HG03520 (cell line): ENCODE data around the gene CAMKK2.
"Not testable (repeated sequence)": the region's sequence is repeated elsewhere in the genome, so short reads cannot be mapped to it uniquely, and the experiment has no call there.

Experiments used
- ATAC-seq: cut with Tn5 transposase; IDR thresholded peaks from one replicate; pipeline ENCODE4 v1.9.1; 2021; ENCODE audit warnings: mild to moderate bottlenecking, moderate library complexity; ENCODE audit not compliant: unreplicated experiment

The CAMKK2 gene

DNA sequence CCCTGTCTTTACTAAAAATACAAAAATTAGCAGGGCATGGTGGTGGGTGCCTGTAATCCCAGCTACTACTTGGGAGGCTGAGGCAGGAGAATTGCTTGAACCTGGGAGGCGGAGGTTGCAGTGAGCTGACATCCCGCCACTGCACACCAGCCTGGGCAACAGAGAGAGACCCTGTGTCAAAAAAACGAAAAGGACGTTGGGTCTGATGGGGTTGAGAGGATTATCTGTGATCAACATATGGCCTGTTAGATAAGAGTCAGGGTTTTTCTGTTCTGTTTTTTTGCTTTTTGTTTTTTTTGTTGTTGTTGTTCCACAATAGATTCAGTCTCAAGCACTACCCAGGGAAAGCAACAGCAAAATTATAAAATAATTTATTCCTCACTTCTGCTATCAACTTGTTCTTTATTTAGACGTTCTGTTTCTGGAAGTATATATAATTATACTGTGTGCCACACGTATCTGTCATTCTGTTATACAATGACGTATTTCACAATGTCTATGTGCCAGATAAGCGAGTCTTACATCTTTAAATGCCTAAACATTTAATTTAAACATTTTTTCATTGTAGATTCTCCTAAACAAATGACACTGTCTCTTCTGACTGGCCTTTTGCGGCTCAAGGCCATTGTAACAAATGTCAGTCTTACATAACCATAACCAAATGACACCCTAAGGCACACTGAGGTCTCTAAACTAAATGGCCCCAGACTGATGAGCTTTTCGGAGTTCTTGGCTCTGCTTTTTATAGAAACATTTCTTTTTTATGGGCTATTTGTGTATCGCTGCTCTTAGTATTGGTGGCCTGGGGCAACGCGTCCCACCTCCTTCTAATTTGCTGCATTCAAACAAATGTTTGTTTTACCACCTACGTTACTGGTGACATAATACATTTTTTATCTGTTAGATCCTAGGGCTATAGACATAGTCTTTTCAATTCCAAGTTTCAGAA lies 93.8 kb downstream of the CAMKK2 start:
- no peak for ATAC-seq

DNA sequence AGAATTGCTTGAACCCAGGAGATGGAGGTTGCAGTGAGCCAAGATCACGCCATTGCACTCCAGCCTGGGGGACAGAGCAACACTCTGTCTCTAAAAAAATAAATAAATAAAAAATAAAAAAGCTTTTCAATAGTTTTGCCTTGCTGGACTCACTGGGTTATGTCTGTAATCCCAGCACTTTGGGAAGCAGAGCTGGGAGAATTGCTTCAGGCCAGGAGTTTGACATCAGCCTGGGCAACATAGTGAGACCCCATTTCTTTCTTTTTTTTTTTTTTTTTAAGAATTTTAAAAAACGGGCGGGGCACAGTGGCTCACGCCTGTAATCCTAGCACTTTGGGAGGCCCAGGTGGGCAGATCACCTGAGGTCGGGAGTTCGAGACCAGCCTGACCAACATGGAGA lies 95.4 kb downstream of the CAMKK2 start:
- ATAC-seq = not testable (repeated sequence)

DNA sequence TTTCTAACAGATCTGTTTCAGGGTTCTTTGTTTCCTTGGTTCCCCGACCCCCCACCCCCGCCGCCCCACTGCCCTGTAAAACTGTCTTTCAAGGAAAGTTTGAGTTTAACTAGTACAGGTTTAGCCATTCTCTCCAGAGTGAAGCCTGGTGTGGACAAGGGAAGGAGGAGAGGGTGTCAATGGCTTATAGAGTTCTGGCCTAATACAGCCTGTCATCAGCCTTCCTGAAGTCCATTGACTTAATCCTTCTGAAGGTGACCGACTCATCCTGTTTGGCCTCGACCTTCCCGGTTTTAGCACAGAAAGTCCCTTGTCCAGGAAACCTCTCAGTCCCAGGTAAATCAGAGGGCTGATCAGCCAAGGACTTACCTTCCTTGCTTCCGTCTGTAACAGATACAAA lies 97.6 kb downstream of the CAMKK2 start:
- no peak for ATAC-seq

DNA sequence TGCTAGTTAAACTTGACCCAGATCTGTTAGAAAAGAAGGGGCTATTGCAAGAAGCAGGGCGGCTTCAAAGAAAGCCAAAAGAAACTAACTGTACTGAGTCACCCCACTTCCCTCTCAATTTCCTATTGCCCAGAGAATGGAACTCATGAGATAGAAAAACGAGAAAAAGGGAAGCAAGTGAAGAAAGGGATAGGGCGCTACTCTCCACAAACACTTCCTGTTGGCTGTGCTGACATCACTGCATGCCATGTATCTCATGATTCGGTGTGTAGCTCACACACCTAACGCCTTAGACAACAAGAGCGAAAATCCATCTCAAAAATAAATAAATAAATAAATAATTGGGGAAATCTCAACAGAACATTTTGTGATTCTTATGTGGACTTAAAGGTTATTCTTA lies 99.6 kb downstream of the CAMKK2 start:
- ATAC-seq = no peak

DNA sequence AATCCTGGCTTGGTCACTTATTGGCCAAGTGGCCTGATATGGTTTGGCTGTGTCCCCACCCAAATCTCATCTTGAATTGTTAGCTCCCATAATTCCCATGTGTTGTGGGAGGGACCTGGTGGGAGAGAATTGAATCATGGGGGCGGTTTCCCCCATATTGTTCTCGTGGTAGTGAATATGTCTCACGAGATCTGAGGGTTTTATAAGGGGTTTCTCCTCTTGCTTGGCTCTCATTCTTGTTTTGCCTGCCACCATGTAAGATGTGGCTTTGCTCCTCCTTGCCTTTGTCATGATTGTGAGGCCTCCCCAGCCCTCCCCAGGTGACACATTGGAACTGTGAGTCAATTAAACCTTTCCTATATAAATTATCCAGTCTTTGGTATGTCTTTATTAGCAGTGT lies 105.4 kb downstream of the CAMKK2 start:
- no peak for ATAC-seq

DNA sequence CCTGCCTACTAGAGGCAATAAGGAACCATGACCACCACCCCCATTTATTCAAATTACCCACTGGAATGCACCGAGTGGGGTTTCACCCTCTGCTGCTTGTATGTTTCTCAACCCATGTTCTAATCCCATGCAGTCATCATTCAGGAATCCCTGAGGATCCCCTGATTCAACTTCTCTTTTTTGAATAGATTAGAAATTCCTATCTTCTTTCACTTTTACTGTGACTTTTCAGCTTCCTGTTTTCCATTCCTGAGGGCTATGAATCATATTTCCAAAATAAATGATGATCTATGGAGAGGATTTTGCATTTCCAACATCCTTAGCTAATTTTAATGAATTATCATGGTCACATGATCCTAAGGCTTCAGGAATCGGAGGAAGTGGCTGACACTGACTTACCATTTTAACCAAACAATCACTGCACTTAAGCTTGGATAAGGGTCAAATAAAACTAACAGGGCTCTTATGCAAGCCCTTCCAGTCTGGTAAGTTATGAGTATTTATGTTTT lies 105.9 kb downstream of the CAMKK2 start:
- ATAC-seq = no peak

DNA sequence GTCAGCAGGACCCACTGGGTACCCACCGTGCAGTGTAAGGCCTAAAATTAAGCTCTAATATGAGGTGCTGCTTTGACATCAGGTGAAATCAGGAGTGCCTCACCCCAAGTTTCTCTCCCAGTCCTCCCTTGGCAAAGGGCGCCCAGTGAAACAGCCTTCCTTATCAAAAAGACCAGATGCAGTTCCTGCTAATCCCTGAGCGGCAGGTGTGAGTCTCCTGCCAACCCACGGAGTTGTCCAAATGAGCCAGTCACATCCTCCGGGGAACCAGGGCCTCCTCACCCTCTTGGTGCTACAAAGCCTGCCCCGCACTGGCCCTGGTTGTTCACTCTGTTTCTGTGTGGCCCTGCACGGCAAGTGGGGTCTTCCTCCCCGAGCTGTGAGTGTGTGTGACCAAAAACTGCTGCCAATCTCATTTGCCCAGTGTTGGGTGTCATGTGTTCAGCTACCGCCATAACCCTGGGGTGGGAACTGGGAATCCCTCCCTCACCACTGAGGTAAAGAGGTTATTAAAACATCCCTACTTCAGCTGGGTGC lies 106.8 kb downstream of the CAMKK2 start:
- no peak for ATAC-seq

DNA sequence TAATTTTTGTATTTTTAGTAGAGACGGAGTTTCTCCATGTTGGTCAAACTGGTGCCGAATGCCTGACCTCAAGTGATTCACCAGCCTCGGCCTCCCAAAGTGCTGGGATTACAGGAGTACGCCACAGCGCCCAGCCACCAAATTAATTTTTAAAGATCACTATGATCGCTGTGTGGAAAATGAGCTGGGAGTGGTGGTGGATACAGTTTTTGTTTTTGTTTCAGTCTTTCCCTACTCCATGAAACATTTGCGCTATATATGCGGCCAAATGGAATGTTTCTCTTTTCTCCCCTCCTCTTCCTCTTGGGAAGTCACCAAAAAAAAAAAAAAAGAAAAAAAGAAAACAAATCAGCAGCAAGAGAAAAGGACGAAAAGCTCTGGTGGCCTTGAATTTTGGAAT lies 107.4 kb downstream of the CAMKK2 start:
- no peak for ATAC-seq

DNA sequence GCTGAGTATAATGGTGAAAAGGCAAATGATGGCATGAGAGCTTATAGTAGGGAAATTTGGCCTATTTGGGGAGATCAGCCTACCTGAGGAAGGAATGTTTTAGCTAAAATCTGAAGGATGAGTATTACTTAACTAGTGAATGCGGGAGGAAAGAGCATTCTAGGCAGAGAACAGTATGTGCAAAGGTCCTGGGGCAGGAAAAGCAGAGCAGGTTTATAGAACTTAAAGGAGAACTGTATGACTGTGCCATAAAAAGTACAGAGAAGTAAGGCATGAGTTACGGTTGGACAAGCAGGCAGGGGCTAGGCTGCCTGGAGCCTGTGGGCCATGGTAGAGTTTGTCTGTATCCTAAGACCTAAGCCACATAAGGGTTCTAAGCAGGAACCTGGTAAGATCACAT lies 108.3 kb downstream of the CAMKK2 start:
- no peak for ATAC-seq
